Measurements from ENCODE around the gene THBS2. TPM values are rescaled to one million over a fixed set of nuclear protein-coding genes. Genes with fewer than 3 reads are reported as not detected.

THBS2 gene
- total and polyA plus RNA-seq, 2 of the 4 experiments (the other 2 are of a cell fraction) = 97.3 to 113 TPM

GRCh38 chr6:169302716-169303115 is 49.1 kb upstream of the THBS2 start:
- BruUV-seq (replicated peaks) = no TSS peak
- Histone ChIP-seq H2BK5ac (ENCODE audit: low read depth, low read length, poor library complexity, severe bottlenecking) (no peak overlapping the region), H2BK20ac (ENCODE audit: low read depth, low read length) (no peak overlapping the region), H3K36me3 (ENCODE audit: control insufficient read depth, insufficient read depth, low read length) (no peaks in the 10 kb centered on the region), H2AK5ac (ENCODE audit: low read depth, low read length) (no peak overlapping the region), H2AK9ac (replicated peaks; ENCODE audit: low read depth, low read length, poor library complexity) (no peak overlapping the region), H2BK15ac (ENCODE audit: low read depth, low read length) (no peak overlapping the region), H4K8ac (ENCODE audit: low read depth in 2 of 2, low read length in 2 of 2) (no peak overlapping the region), H3K4me1 (ENCODE audit: control insufficient read depth, insufficient read depth, low read length) (no peaks in the 10 kb centered on the region), H3K4me3 (ENCODE audit: insufficient read depth, low read depth, low read length) (no peak overlapping the region), H3K18ac (ENCODE audit: low read depth, low read length) (no peak overlapping the region), H2BK120ac (ENCODE audit: low read depth, low read length) (no peak overlapping the region), H4K20me1 (ENCODE audit: insufficient read depth, low read length) (no peaks in the 10 kb centered on the region), H3K23ac (ENCODE audit: low read depth, low read length) (no peak overlapping the region), H3K27me3 (ENCODE audit: control insufficient read depth, insufficient read depth, low read length) (no peaks in the 10 kb centered on the region), H4K5ac (ENCODE audit: low read depth, low read length) (no peak overlapping the region), H3K9me1 (ENCODE audit: insufficient read depth, low read length) (no peaks in the 10 kb centered on the region), H3K4ac (ENCODE audit: low read depth, low read length) (no peak overlapping the region), H3K27ac (ENCODE audit: insufficient read depth, low read length) (no peak overlapping the region), H4K91ac (ENCODE audit: insufficient read depth, low read depth, low read length) (no peak overlapping the region), H3K9ac (ENCODE audit: low read depth, low read length) (no peak overlapping the region), H3K56ac (ENCODE audit: extremely low read depth, insufficient read depth, low read length) (no peak overlapping the region), H3K79me1 (ENCODE audit: low read depth in 1 of 2, low read length in 2 of 2) (no peaks in the 10 kb centered on the region), H3K14ac (replicated peaks; ENCODE audit: low read depth, low read length) (no peak overlapping the region), H3K9me3 (ENCODE audit: control insufficient read depth, insufficient read depth, low read length) (no peaks in the 10 kb centered on the region), H3K4me2 (ENCODE audit: low read depth, low read length) (no peak overlapping the region), H2AFZ (replicated peaks; ENCODE audit: low read length, poor library complexity) (no peak overlapping the region)
- no peak for ATAC-seq (ENCODE audit: low read depth)
- intact Hi-C loops (cut with micrococcal nuclease) = no loop called here
- TF ChIP-seq BHLHE40 (IDR thresholded peaks at IDR 0.05; ENCODE audit: low read depth, low read length) (no peak), ELK1 (IDR thresholded peaks at IDR 0.05; ENCODE audit: borderline replicate concordance, low read depth, low read length) (no peak), RCOR1 (IDR thresholded peaks at IDR 0.05; ENCODE audit: insufficient replicate concordance, low read length) (no peak), MAZ (IDR thresholded peaks at IDR 0.05; ENCODE audit: borderline replicate concordance, low read depth, low read length) (no peak), MAFK (IDR thresholded peaks at IDR 0.05; ENCODE audit: low read depth, low read length) (no peak), RAD21 (IDR thresholded peaks at IDR 0.05; ENCODE audit: low read length) (no peak), MXI1 (IDR thresholded peaks at IDR 0.05; ENCODE audit: borderline replicate concordance, low read depth, low read length) (no peak), SMC3 (IDR thresholded peaks at IDR 0.05; ENCODE audit: low read depth, low read length) (no peak), CEBPB (IDR thresholded peaks at IDR 0.05; ENCODE audit: low read depth, low read length) (no peak)
- TF ChIP-seq, protein P1, sequence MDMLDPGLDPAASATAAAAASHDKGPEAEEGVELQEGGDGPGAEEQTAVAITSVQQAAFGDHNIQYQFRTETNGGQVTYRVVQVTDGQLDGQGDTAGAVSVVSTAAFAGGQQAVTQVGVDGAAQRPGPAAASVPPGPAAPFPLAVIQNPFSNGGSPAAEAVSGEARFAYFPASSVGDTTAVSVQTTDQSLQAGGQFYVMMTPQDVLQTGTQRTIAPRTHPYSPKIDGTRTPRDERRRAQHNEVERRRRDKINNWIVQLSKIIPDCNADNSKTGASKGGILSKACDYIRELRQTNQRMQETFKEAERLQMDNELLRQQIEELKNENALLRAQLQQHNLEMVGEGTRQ (IDR thresholded peaks at IDR 0.05; ENCODE audit: low read depth, low read length) = no peak
- TF ChIP-seq, protein P2, sequence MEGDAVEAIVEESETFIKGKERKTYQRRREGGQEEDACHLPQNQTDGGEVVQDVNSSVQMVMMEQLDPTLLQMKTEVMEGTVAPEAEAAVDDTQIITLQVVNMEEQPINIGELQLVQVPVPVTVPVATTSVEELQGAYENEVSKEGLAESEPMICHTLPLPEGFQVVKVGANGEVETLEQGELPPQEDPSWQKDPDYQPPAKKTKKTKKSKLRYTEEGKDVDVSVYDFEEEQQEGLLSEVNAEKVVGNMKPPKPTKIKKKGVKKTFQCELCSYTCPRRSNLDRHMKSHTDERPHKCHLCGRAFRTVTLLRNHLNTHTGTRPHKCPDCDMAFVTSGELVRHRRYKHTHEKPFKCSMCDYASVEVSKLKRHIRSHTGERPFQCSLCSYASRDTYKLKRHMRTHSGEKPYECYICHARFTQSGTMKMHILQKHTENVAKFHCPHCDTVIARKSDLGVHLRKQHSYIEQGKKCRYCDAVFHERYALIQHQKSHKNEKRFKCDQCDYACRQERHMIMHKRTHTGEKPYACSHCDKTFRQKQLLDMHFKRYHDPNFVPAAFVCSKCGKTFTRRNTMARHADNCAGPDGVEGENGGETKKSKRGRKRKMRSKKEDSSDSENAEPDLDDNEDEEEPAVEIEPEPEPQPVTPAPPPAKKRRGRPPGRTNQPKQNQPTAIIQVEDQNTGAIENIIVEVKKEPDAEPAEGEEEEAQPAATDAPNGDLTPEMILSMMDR (conservative IDR thresholded peaks at IDR 0.05; ENCODE audit: low read depth, low read length) = no peak
- WGBS, 2 experiments (ENCODE audit: extremely low coverage in 2 of 2, insufficient read length in 1 of 2) = no CpG with 5 or more reads among the region's 3 CpGs
- no peak for DNase-seq
- CTCF ChIA-PET = no interaction called here
- dilution Hi-C loops (cut with HindIII; ENCODE audit: low sequenced_read_pairs, unreplicated experiment) = no loop called here
- in situ Hi-C loops (cut with MboI; ENCODE audit: low sequenced_read_pairs) = no loop called here
- POLR2A ChIA-PET (ENCODE audit: unreplicated experiment) = no interaction called here
